K562 (cell line): ENCODE measurements around the gene WDR93. TPM values are rescaled to one million over a fixed set of nuclear protein-coding genes. Genes with fewer than 3 reads are reported as not detected.

Experiments used
- ATAC-seq: fragments of 200-7000 bp; cut with Tn5 transposase; 3 replicates; pipeline ENCODE4 v1.9.1; 2020; ENCODE audit warnings: moderate library complexity
- BruUV-seq: library from RNA; stranded (reverse); fragments of 400-500 nt; replicated peaks from 2 replicates; lab custom pipeline; 2021; lab: Mats Ljungman, UMichigan
- CTCF ChIA-PET: fragments of 300-600 bp; formaldehyde crosslinking; extraction: SDS; loops from one replicate; lab custom pipeline; 2021; ENCODE audit warnings: low intra/inter-chr PET ratio; lab: Yijun Ruan, JAX
- POLR2A ChIA-PET: fragments of 300-600, 350-650 bp; sonication (Branson Sonifier 250); formaldehyde crosslinking; extraction: SDS; loops from one replicate; lab custom pipeline; 2021; ENCODE audit warnings: antibody characterized with exemption, inconsistent platforms; lab: Yijun Ruan, JAX
- DNase-seq, 4 experiments: peaks; one replicate each; pipeline versions ENCODE4 v3.0.0 to v3.0.0-alpha.2; 2011 to 2018; ENCODE audit warnings: low spot score in 3 of 4, mixed read lengths in 3 of 4; ENCODE audit errors: extremely low read depth in 1 of 4
- FAIRE-seq: peaks from 2 replicates; lab custom pipeline; 2011; peaks lifted over from hg19 to GRCh38; lab: Jason Lieb, UNC
- H2AFZ ChIP-seq: 2 replicates; pipeline ENCODE4 v1.6.0; 2011; ENCODE audit warnings: low read depth, low read length, control low read depth, inconsistent platforms
- H3K27ac ChIP-seq: fragments of 200-600 bp; 3 replicates; pipeline ENCODE4 v1.8.0; 2011; ENCODE audit warnings: low read depth, mild to moderate bottlenecking, control low read depth, inconsistent platforms, low read length, moderate library complexity, mixed read lengths; ENCODE audit errors: extremely low read depth
- H3K27me3 ChIP-seq, 2 experiments: fragments of 300-600 bp in 1 of 2; 2 replicates in 1 of 2; 3 replicates in 1 of 2; pipeline versions ENCODE4 v1.6.0 to v1.8.0; 2011; ENCODE audit warnings: inconsistent platforms in 2 of 2, low read length in 2 of 2, mild to moderate bottlenecking in 1 of 2, mixed read lengths in 1 of 2, moderate library complexity in 1 of 2; ENCODE audit not compliant: control insufficient read depth in 2 of 2, insufficient read depth in 2 of 2
- H3K36me3 ChIP-seq: fragments of 300-600 bp; 3 replicates; pipeline ENCODE4 v1.8.0; 2011; ENCODE audit warnings: mild to moderate bottlenecking, low read length, inconsistent platforms; ENCODE audit not compliant: control insufficient read depth, insufficient read depth
- H3K4me1 ChIP-seq, 2 experiments: fragments of 200-600 bp in 1 of 2; replicated peaks in 1 of 2; 2 replicates in 1 of 2; 3 replicates in 1 of 2; pipeline versions ENCODE4 v1.5.1 to v1.8.0; 2011; ENCODE audit warnings: inconsistent platforms in 2 of 2, low read length in 2 of 2, mild to moderate bottlenecking in 1 of 2, mixed read lengths in 1 of 2, moderate library complexity in 1 of 2; ENCODE audit not compliant: control insufficient read depth in 2 of 2, insufficient read depth in 2 of 2
- H3K4me2 ChIP-seq: 2 replicates; pipeline ENCODE4 v1.6.1; 2011; ENCODE audit warnings: low read length, control low read depth, inconsistent platforms, mixed read lengths; ENCODE audit not compliant: insufficient read depth
- H3K4me3 ChIP-seq: fragments of 200-600 bp; sonication (generic), shearing (Covaris generic); 2 replicates; pipeline ENCODE4 v1.5.1; 2016; ENCODE audit warnings: control low read depth, inconsistent platforms
- H3K79me2 ChIP-seq: fragments of 200-600 bp; 3 replicates; pipeline ENCODE4 v1.8.0; 2011; ENCODE audit warnings: low read length, inconsistent platforms; ENCODE audit not compliant: control insufficient read depth, insufficient read depth
- H3K9ac ChIP-seq, 2 experiments: 2 replicates each; pipeline versions ENCODE4 v1.6.0 to v1.6.1; 2011; ENCODE audit warnings: low read depth in 2 of 2, low read length in 2 of 2, control low read depth in 1 of 2, inconsistent platforms in 1 of 2, mild to moderate bottlenecking in 1 of 2, mixed read lengths in 1 of 2; ENCODE audit not compliant: insufficient read depth in 1 of 2
- H3K9me1 ChIP-seq: one replicate; pipeline ENCODE4 v1.6.0; 2011; ENCODE audit warnings: inconsistent platforms, mild to moderate bottlenecking, low read length, moderate library complexity; ENCODE audit not compliant: control insufficient read depth, insufficient read depth
- H3K9me3 ChIP-seq: replicated peaks from 2 replicates; pipeline ENCODE4 v1.5.1; 2011; ENCODE audit warnings: low read depth, low read length, inconsistent platforms; ENCODE audit not compliant: control insufficient read depth, insufficient read depth
- H4K20me1 ChIP-seq: replicated peaks from 2 replicates; pipeline ENCODE4 v1.6.1; 2011; ENCODE audit warnings: low read length, inconsistent platforms, mixed read lengths; ENCODE audit not compliant: control insufficient read depth, insufficient read depth
- BRCA1 ChIP-seq, 2 experiments: fragments of 450-650 bp in 1 of 2; sonication (generic) in 1 of 2; formaldehyde crosslinking in 1 of 2; IDR thresholded peaks; 2 replicates each; pipeline versions ENCODE4 v1.5.0 to v1.6.1; 2017 to 2020; ENCODE audit warnings: mild to moderate bottlenecking in 1 of 2, missing genetic modification reagents in 1 of 2
- DNMT1 ChIP-seq: fragments of 450-650 bp; IDR thresholded peaks from 2 replicates; pipeline ENCODE4 v1.6.1; 2016; ENCODE audit warnings: antibody characterized with exemption, mild to moderate bottlenecking
- EZH2 ChIP-seq: IDR thresholded peaks from 2 replicates; pipeline ENCODE4 v1.6.1; 2012; ENCODE audit warnings: low read depth, mild to moderate bottlenecking, inconsistent platforms, low read length, borderline replicate concordance
- FOXP1 ChIP-seq: sonication (generic); formaldehyde crosslinking; IDR thresholded peaks from 2 replicates; pipeline ENCODE4 v1.8.0; 2022; ENCODE audit warnings: mild to moderate bottlenecking, missing genetic modification reagents
- GTF2A2 ChIP-seq: IDR thresholded peaks from 2 replicates; pipeline ENCODE4 v1.6.1; 2016; ENCODE audit warnings: mild to moderate bottlenecking, missing genetic modification characterization, missing compliant biosample characterization
- GTF2E2 ChIP-seq: fragments of 200-800 bp; sonication (Bioruptor generic); IDR thresholded peaks from 2 replicates; pipeline ENCODE4 v1.6.1; 2016; ENCODE audit warnings: missing genetic modification characterization, missing compliant biosample characterization
- HNRNPL ChIP-seq: fragments of 200-400 bp; formaldehyde crosslinking; IDR thresholded peaks from 2 replicates; pipeline ENCODE4 v1.6.1; 2017; ENCODE audit warnings: low read depth, mild to moderate bottlenecking, low read length
- KLF6 ChIP-seq: fragments of 250-450 bp; sonication (Bioruptor Pico); IDR thresholded peaks from 2 replicates; pipeline ENCODE4 v1.4.0; 2020; ENCODE audit warnings: mild to moderate bottlenecking, moderate library complexity, borderline replicate concordance
- LCOR ChIP-seq: sonication (generic); formaldehyde crosslinking; IDR thresholded peaks from 2 replicates; pipeline ENCODE4 v1.8.0; 2022; ENCODE audit warnings: mild to moderate bottlenecking, missing genetic modification reagents
- MAX ChIP-seq: sonication (generic); formaldehyde crosslinking; IDR thresholded peaks from 2 replicates; pipeline ENCODE4 v1.9.0; 2022; ENCODE audit warnings: mild to moderate bottlenecking, missing genetic modification reagents
- MCM3 ChIP-seq: fragments of 450-650 bp; IDR thresholded peaks from 2 replicates; pipeline ENCODE4 v1.6.1; 2016
- NFRKB ChIP-seq: fragments of 450-650 bp; IDR thresholded peaks from 2 replicates; pipeline ENCODE4 v1.6.1; 2016; ENCODE audit warnings: low read depth
- RBM22 ChIP-seq: fragments of 200-400 bp; formaldehyde crosslinking; IDR thresholded peaks from 2 replicates; pipeline ENCODE4 v1.6.1; 2018; ENCODE audit warnings: low read length, low read depth; ENCODE audit not compliant: poor library complexity, severe bottlenecking
- SPI1 ChIP-seq: IDR thresholded peaks from 2 replicates; pipeline ENCODE4 v1.6.1; 2011; ENCODE audit warnings: low read depth, low read length, control low read depth, borderline replicate concordance
- TEAD1 ChIP-seq, 2 experiments: fragments of 450-650 bp in 1 of 2; sonication (generic) in 1 of 2; formaldehyde crosslinking; IDR thresholded peaks; 2 replicates each; pipeline versions ENCODE4 v1.4.0 to v1.8.0; 2020 to 2022; ENCODE audit warnings: mild to moderate bottlenecking in 2 of 2, missing genetic modification reagents in 1 of 2
- USF2 ChIP-seq: sonication (generic); formaldehyde crosslinking; IDR thresholded peaks from 2 replicates; pipeline ENCODE4 v1.5.0; 2020; ENCODE audit warnings: missing genetic modification reagents
- ZHX1 ChIP-seq: fragments of 150-350 bp; conservative IDR thresholded peaks from 2 replicates; pipeline ENCODE4 v1.6.1; 2014; ENCODE audit warnings: low read length
- ZNF224 ChIP-seq: sonication (generic); formaldehyde crosslinking; IDR thresholded peaks from 2 replicates; pipeline ENCODE4 v1.8.0; 2022; ENCODE audit warnings: mild to moderate bottlenecking, missing genetic modification reagents
- ZNF24 ChIP-seq: fragments of 450-650 bp; IDR thresholded peaks from 2 replicates; pipeline ENCODE4 v1.6.1; 2016
- ZNF584 ChIP-seq: fragments of 200-800 bp; sonication (Bioruptor generic); IDR thresholded peaks from 2 replicates; pipeline ENCODE4 v1.6.1; 2016; ENCODE audit warnings: low read depth, mild to moderate bottlenecking, missing genetic modification characterization, missing compliant biosample characterization
- ZNF644 ChIP-seq: fragments of 200-800 bp; sonication (Bioruptor generic); IDR thresholded peaks from 2 replicates; pipeline ENCODE4 v1.6.1; 2016; ENCODE audit warnings: low read depth, missing genetic modification characterization, missing compliant biosample characterization
- WGBS: fragments of 100-300 bp; shearing (Covaris generic); methylation state at CpG from one replicate; pipeline ENCODE4 v1.1.6; 2016; ENCODE audit warnings: low coverage, mixed read lengths; ENCODE audit not compliant: insufficient coverage; ENCODE audit errors: missing lambda C conversion rate; 5-methylcytosine and 5-hydroxymethylcytosine counted together
- in situ Hi-C: fragments of 300-500 bp; cut with MboI; formaldehyde crosslinking; loops from 4 replicates; pipeline ENCODE4 v1.15.0; 2018; ENCODE audit warnings: inconsistent platforms, mixed read lengths
- intact Hi-C: fragments of 100-400 bp; cut with micrococcal nuclease; formaldehyde crosslinking; loops from 2 replicates; pipeline ENCODE4 v1.14.2; 2022
- polyA plus RNA-seq, 8 experiments: library from polyadenylated mRNA; depleted of rRNA in 4 of 8; stranded (reverse) in 5 of 8; unstranded in 3 of 8; fragments of >200 nt; fragmentation: Nextera tagmentation in 2 of 8; fragmentation: Illumina TruSeq in 1 of 8; extraction: Ambion mirVana in 2 of 8; extraction: Trizol in 1 of 8; gene quantifications; 2 replicates each; pipeline versions ENCODE4 v1.2.1 to v1.2.3, GENCODE V29; 2011 to 2014; ENCODE audit warnings: inconsistent platforms in 1 of 8, missing spikeins in 1 of 8
- total RNA-seq, 7 experiments: library from RNA; depleted of rRNA in 6 of 7; stranded (reverse); fragments of >200 nt in 6 of 7; fragmentation: Illumina TruSeq in 2 of 7; extraction: Trizol in 2 of 7; gene quantifications; 2 replicates each; pipeline versions ENCODE4 v1.2.1 to v1.2.3, GENCODE V29; 2011 to 2021; ENCODE audit warnings: low replicate concordance in 1 of 7

Gene WDR93
- total and polyA plus RNA-seq, 9 of the 15 experiments (the other 6 are each of a cell fraction or from before 2014, with no cell fraction given): not detected

GRCh38 chr15:89693696-89694095 lies 3.1 kb downstream of the WDR93 start:
- Histone ChIP-seq H3K27ac (no peak overlapping the region), H3K4me3 (no peak overlapping the region), H3K4me2 (no peak overlapping the region), H3K27me3 (peaks cover 15 to 25% of the 10 kb centered on the region in 2 experiments; a peak in 4 of 5 replicates), H4K20me1 (no peaks in the 10 kb centered on the region), H3K9ac (no peak overlapping the region), H3K36me3 (no peaks in the 10 kb centered on the region), H3K79me2 (no peaks in the 10 kb centered on the region), H2AFZ (no peak overlapping the region), H3K9me3 (no peaks in the 10 kb centered on the region), H3K9me1 (no peaks in the 10 kb centered on the region), H3K4me1 (peaks cover 0 to 9% of the 10 kb centered on the region in 2 experiments; a peak in 3 of 5 replicates)
- DNase-seq: no peak
- FAIRE-seq: no peak
- intact Hi-C loops: no loop called here
- CTCF ChIA-PET: interaction anchor here (0.6 kb wide), 1 partner anchor 924 kb away, joined by 3 read pairs; no protein-coding TSS in a partner anchor
- WGBS: 0% methylated on average over 1 of the region's 1 CpG
- no peak for ATAC-seq
- in situ Hi-C loops: no loop called here
- no TSS peak for BruUV-seq
- POLR2A ChIA-PET: no interaction called here
- TF ChIP-seq EZH2: no peak
- peak; percentile 31; the same call in 1 of the 2 replicates for TF ChIP-seq KLF6
- peak; percentile 63; the same call in 1 of the 2 replicates for TF ChIP-seq GTF2A2
- no peak for TF ChIP-seq ZHX1
- no peak for TF ChIP-seq FOXP1
- TF ChIP-seq USF2 (CRISPR knock-in tag): no peak
- no peak for TF ChIP-seq HNRNPL
- no peak for TF ChIP-seq GTF2E2
- TF ChIP-seq ZNF24: no peak
- no peak for TF ChIP-seq MAX (CRISPR knock-in tag)
- TF ChIP-seq LCOR (CRISPR knock-in tag): no peak
- TF ChIP-seq TEAD1 (CRISPR knock-in tag; IDR thresholded peaks at IDR 0.05): peak in 1 of 2 experiments; percentile 76; a peak in 2 of 4 replicates
- no peak for TF ChIP-seq BRCA1 (IDR thresholded peaks at IDR 0.05)
- TF ChIP-seq BRCA1 (CRISPR knock-in tag; IDR thresholded peaks at IDR 0.05): no peak
- no peak for TF ChIP-seq ZNF644
- TF ChIP-seq DNMT1: no peak
- no peak for TF ChIP-seq MCM3
- no peak for TF ChIP-seq NFRKB
- TF ChIP-seq ZNF224 (CRISPR knock-in tag): no peak
- peak; percentile 62; the same call in 1 of the 2 replicates for TF ChIP-seq ZNF584 (CRISPR knock-in tag)
- TF ChIP-seq SPI1: no peak
- no peak for TF ChIP-seq RBM22
